Heart left ventricle (tissue), 13 donors: ENCODE data around the gene GPX2.

ENCODE experiments used
- POLR2A ChIP-seq, 2 donors: fragments of 450-650 bp; IDR thresholded peaks; one replicate each; pipeline ENCODE4 v1.6.1; 2017; ENCODE audit warnings: antibody characterized with exemption in 2 of 2, mild to moderate bottlenecking in 2 of 2, moderate library complexity in 2 of 2
- TF ChIP-seq, protein P1 (sequence below), 12 donors: fragments of 200-600 bp; sonication (generic) in 4 of 12; IDR thresholded peaks; one replicate each; pipeline versions ENCODE4 v1.5.0 to v1.8.0; 2018 to 2022; ENCODE audit warnings: antibody characterized with exemption in 12 of 12, mild to moderate bottlenecking in 5 of 12
- donor health status: ischemic (EF 13 %, LVEDD 7.1; RV severe dilation, severe dysfunction).
- donor health status: DM: no; HTN: yes; CAD: no.
- donor health status: DM: no; HTN: no; CAD: no.
- donor health status: ischemic (EF 25% LVEDD 6.9; RV normal size, moderate dysfunction).
- donor health status: ischemic (EF 25% LVEDD 5.7; RV mildly dilated, moderate dysfunction).
- donor health status: ischemic (EF 35%, LVEDD 5.7; RV mildly dilated, moderate dysfunction).
- donor health status: nonischemic (EF 11% LVEDD 7.7; RV severe dilation, severe dysfunction).
- donor health status: DM: yes; HTN: yes; CAD: no.
- donor health status: PGD.
- donor health status: ischemic (EF 29% LVEDD 5.4; RV normal size, mild dysfunction).
- donor health status: nonischemic (EF 23%, LVEDD 6.1; RV moderate dilation, normal function).

DNA sequence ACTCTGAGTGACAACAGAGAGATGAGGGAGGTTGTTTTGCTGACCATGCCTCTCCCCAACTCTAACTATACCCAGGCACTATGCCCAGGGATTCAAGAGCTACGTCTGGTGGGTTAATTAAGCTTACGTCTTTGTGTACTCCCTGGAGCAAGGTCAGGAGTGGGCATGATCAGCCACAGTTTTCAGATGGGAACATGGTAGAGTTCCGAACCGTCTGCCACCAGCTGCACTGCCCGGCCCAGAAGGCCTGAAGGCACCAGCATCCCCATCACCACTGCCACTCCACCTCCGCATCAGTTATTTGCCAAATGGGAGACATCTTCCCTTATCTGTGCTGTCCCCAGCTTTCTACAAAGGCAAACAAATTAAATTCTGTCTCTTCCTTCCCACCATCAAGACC, 11.1 kb upstream of the GPX2 start:
- no peak for TF ChIP-seq POLR2A (IDR thresholded peaks at IDR 0.05)
- TF ChIP-seq, protein P1, sequence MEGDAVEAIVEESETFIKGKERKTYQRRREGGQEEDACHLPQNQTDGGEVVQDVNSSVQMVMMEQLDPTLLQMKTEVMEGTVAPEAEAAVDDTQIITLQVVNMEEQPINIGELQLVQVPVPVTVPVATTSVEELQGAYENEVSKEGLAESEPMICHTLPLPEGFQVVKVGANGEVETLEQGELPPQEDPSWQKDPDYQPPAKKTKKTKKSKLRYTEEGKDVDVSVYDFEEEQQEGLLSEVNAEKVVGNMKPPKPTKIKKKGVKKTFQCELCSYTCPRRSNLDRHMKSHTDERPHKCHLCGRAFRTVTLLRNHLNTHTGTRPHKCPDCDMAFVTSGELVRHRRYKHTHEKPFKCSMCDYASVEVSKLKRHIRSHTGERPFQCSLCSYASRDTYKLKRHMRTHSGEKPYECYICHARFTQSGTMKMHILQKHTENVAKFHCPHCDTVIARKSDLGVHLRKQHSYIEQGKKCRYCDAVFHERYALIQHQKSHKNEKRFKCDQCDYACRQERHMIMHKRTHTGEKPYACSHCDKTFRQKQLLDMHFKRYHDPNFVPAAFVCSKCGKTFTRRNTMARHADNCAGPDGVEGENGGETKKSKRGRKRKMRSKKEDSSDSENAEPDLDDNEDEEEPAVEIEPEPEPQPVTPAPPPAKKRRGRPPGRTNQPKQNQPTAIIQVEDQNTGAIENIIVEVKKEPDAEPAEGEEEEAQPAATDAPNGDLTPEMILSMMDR (IDR thresholded peaks at IDR 0.05): no peak
